Measurements from ENCODE around the gene RIBC1.
"Not testable (repeated sequence)": the region's sequence is repeated elsewhere in the genome, so short reads cannot be mapped to it uniquely, and the experiment has no call there.

RIBC1 gene

DNA sequence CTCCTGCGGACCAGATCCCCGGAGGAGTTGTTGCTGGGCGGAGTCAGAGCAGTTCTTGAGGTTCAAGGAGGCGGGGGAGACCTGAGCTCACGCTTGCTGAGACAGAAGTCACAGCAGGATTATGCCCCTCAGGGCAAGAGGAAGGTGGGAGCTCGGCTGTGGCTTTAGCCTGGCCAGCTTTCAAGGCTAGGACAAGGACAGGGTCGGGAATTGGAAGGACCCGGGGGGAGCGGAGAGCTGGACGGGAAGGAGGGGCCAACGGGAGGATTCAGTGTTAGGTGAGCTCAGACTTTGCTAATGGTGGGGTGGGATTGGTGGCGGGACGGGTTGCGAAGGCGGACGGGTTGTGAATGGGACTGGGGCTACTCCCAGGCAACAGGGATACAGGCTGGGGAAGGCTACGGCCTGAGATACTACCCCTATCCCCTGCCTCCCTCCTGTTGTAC lies at the start of gene RIBC1:
RIBC1 (plus strand) TSS at position 13 of the 446 bp plus-strand sequence. CDS start 3,404 bp downstream, outside the sequence.
- DNase-seq: no peak
- TF ChIP-seq GATA1 (IDR thresholded peaks at IDR 0.05; ENCODE audit: low read depth, low read length) (no peak), POLR2A (IDR thresholded peaks at IDR 0.05; ENCODE audit: low read length) (no peak)

DNA sequence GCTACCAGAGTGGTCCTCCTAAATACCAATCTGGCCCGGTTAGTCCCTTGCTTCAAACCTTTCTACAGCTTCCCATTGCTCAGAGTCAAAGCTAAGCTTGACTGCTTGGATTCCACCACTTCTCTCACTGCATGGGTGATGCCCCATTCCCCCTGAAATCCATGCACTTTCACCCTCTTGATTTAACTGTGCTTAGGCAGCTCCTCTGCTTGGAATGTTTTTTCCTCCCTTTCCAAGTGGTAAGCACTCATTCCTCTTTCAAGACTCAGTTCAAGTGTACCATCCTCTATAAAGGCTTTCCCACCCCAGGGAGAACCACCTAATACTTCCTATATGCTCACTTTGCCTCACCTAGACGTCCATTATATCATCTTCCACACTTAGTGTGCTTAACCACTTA lies 49.4 kb upstream of the RIBC1 start:
- no peak for DNase-seq
- no peak for TF ChIP-seq GATA1 (IDR thresholded peaks at IDR 0.05; ENCODE audit: low read depth, low read length)
- TF ChIP-seq POLR2A (IDR thresholded peaks at IDR 0.05; ENCODE audit: low read length): no peak

DNA sequence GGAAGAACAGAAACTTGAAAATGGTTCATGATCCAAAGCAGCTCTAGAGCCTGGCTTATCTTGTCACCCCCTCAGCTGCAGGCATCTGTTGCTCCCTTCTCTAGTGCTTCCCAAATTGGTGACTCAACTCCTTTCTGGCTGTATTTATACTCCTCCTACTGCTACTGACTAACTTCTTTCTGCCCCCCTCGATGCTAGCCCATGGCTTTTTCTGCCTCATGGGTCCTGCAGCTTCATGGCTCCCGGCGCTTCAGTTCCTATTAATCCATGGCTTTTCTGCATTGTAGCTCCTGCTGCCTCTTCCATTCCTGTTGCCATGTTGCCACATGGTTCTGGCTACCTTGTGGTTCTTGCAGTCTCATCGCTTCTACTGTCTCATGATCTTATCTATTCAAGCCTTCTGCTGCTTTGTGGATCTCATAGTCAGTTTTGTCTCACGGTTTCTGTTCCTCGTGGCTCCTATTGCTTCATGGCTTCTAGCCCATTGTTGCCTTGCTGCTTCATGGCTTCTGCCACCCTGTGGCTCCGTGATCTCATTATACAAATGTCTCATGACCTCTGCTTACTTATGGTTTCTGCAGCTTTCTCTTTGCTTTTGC lies 48.4 kb upstream of the RIBC1 start:
- TF ChIP-seq GATA1 (IDR thresholded peaks at IDR 0.05; ENCODE audit: low read depth, low read length) (no peak), POLR2A (IDR thresholded peaks at IDR 0.05; ENCODE audit: low read length) (no peak)
- DNase-seq: peak; percentile 42 to 73

DNA sequence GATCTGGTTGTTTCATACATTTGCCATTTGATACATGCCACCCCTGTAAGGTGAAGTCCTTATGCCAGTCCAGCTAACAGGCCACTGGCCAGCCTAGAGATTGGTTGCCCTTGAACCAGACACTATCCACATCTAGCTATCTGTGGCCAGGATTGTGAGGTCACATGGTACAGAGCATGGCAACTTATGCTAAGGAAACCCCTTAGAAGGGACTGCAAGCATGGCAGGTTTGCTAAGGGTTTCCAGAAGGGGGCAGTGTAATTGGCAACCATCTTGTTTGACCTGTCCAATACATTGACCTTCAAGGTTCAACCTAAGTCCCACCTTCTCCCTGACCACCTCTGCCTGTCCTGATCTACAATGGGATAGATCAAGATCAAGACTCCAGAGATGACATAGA lies 47.8 kb upstream of the RIBC1 start:
- no peak for TF ChIP-seq GATA1 (IDR thresholded peaks at IDR 0.05; ENCODE audit: low read depth, low read length)
- DNase-seq: peak; percentile 16 to 18

DNA sequence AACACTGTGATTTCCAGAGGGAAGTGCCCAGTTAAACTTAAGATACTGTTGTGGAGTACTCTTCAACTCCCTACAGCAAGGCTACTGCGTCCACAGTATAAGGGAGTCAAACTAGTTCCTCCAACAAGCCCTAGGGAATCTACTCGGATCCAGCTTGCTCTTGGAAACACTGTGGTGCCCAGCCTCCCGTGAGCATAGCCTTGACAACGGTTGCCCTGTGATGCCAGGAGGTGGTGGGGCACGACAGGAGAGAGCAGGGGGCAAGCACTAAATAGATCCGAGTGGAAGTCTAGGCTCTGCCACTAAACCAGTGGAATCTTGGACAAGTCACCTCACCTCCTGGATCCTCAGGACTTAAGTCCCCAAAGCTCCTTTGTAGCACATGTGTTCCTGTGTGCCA lies 45.8 kb upstream of the RIBC1 start:
- TF ChIP-seq GATA1 (IDR thresholded peaks at IDR 0.05; ENCODE audit: low read depth, low read length) (no peak), POLR2A (IDR thresholded peaks at IDR 0.05; ENCODE audit: low read length) (no peak)
- DNase-seq: no peak

DNA sequence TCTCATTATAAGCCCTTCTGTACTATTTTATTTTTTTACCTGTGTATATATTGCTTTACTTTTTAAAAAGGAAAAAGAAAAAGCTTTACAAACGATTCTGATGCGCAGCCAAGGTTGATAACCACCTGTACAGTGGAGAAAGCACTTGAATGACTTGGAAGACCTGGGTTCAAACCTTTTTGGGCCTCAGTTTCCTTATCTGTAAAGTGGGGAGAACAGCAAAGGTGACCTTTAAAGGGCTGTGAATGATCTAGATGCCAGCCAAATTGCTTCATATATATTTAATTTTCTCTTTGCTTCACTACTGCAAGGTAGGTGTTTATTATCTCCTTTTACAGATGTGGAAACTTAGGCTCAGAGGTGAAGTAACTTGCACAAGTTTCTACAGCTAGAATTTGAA lies 45.2 kb upstream of the RIBC1 start:
- no peak for DNase-seq

DNA sequence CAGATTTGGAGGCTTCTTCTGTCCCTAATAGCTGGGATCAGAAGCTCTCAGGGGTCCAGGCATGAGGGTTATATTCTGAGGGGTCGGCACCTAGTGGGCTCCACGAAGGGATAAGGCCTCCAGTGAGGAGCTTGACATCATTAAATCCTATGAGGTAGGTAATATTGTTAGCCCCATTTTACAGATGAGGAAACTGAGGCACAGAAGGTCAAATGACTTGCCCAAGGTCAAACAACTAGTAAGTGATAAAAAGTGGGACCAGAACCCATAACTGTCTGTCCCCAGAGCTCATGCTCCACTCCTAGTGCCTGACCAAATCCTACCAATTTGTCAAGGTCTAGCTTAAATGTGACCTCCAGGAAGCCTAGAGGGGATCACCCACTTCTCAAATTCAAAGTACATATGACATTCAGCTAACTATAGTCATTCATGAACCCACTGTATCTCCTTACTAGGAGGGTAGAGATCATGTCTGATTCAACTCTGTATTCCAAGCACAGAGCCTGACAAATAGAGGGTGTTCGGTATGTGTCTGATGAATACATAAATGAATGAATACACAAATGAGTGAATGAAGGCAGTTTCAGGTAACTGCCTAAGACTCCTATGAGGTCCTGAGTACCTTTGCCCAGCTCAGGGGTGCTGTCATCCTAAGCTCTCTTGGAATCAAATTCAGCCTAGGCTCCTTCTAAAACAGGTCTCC lies 43.5 kb upstream of the RIBC1 start:
- TF ChIP-seq GATA1 (IDR thresholded peaks at IDR 0.05; ENCODE audit: low read depth, low read length): no peak
- TF ChIP-seq POLR2A (IDR thresholded peaks at IDR 0.05; ENCODE audit: low read length): no peak

More for the DNA sequence above, 45.2 kb upstream of the RIBC1 start:
- no peak for TF ChIP-seq POLR2A (IDR thresholded peaks at IDR 0.05; ENCODE audit: low read length)
- TF ChIP-seq GATA1 (IDR thresholded peaks at IDR 0.05; ENCODE audit: low read depth, low read length): no peak

DNA sequence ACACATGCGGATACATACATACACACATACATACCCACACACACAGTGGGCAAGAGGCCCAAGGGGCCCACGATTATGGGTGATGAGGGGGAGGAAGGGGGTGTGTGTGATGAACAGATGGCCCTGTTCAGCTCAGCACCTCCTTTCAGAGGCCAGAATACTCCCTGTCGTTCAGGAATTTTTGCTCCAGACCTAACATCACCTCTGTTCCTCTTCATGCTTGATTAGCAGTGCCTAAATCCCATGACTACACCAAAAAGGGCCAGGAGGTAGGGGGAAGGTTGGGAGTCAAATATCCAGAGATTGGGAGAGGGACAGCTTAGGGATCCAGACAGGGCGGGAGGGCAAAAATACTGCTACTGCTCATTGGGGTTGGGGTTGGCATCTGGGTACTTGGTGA lies 42.9 kb upstream of the RIBC1 start:
- no peak for DNase-seq
- TF ChIP-seq GATA1 (IDR thresholded peaks at IDR 0.05; ENCODE audit: low read depth, low read length): no peak
- no peak for TF ChIP-seq POLR2A (IDR thresholded peaks at IDR 0.05; ENCODE audit: low read length)

More for the DNA sequence above, 43.5 kb upstream of the RIBC1 start:
- DNase-seq: no peak

DNA sequence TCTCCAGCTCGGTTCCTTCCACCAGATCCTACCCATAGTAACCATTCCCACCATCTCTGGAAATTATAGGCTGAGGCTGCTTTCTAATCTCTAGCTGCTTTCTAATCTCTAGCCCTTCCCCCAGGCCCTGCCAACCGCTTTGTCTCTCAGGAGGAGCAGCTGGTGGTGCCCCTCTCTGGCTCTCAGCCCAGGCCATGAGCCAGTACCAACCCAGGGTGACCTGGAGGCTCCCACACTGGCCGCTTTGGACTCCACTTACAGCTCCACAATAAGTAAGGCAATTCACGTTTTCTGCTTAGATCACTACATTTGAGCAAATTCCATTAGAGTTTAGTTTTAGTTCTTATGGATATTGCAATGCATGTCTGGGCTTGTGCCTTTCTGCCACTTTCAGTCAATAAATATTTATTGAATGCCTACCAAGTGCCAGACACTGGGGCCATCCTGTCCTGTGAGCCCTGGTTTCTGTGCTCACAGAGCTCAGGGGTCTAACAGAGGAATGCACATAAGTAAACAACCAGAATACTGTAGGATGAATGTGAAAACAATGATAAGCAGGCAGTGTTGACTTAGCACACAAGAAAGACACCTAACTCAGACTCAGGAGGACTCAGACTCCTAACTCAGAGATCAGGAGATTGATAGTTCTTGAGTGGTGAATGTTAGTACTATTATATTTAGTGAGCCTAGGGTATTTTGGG lies 39.1 kb upstream of the RIBC1 start:
- no peak for DNase-seq
- no peak for TF ChIP-seq POLR2A (IDR thresholded peaks at IDR 0.05; ENCODE audit: low read length)
- no peak for TF ChIP-seq GATA1 (IDR thresholded peaks at IDR 0.05; ENCODE audit: low read depth, low read length)

DNA sequence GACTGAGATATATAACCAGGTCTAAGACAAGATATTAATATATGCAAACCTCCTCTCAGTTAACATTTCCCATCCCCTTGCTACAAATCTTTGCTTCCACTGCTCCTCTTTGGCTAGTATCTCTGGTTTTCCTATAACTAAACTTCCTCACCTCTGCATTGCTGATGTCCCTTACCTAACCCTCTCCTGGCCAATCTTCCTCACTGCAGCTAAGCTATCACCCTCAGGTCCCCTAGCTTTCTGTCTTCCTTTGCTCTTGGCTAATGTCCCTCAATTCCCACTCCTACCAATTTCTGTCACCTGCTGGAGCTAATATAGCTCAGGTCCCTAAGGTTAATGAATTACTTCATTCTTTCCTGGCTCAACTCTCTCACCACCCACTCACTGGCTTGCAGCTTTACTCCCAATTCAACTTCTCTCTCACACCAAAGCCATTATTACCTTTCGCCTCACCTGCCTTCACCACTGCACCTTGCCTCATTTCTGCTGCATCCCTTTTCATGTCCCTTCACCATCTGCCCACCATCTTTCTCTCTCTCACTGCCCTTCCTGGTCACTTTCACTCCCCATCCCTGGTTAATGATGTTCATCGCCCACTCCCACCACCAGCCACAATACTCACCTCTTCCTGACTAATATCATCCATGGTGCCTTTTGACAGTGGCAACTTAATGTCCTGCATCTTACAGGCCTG lies 26.9 kb upstream of the RIBC1 start:
- no peak for TF ChIP-seq GATA1 (IDR thresholded peaks at IDR 0.05; ENCODE audit: low read depth, low read length)
- no peak for TF ChIP-seq POLR2A (IDR thresholded peaks at IDR 0.05; ENCODE audit: low read length)
- no peak for DNase-seq

DNA sequence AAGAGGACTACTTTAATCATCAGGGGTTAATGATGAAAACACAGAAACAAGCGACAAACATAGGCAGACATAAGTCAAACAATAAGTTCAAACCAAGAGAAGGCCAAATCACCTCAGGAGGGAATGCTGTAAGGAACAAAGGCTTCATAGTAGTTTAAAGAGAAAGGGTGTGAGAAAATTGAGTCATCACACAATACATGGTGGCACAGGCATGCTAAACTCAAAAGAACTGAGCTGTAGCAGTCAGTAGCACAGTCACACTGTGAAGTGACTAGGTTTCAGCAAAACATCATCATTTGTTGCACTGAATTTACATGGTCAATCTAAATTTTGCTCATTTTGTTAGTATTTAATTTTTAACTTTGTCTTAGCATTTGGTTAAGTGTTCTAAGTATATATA lies 24.5 kb upstream of the RIBC1 start:
- TF ChIP-seq POLR2A (IDR thresholded peaks at IDR 0.05; ENCODE audit: low read length) (no peak), GATA1 (IDR thresholded peaks at IDR 0.05; ENCODE audit: low read depth, low read length) (no peak)
- no peak for DNase-seq

DNA sequence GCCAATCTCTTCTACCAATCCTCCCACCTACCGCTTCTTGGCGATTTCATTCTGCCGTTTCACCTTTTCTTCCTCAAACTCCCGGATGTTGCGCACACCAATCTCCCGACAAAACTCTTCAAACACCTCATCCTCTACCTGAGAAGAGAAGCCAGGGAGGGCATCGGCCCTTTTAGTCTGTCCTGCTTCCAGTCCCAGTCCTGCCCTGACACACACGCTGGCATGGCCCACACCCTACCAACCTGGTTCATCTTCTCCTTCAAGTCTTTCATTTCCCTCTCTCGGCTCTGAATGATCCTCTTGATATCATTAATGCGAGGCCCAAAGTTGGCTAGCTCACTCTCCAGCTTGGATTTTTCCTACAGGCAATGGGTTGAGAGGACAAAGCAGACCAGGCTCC lies 19.1 kb upstream of the RIBC1 start:
- TF ChIP-seq GATA1 (IDR thresholded peaks at IDR 0.05; ENCODE audit: low read depth, low read length): no peak
- TF ChIP-seq POLR2A (IDR thresholded peaks at IDR 0.05; ENCODE audit: low read length): no peak
- DNase-seq: no peak

DNA sequence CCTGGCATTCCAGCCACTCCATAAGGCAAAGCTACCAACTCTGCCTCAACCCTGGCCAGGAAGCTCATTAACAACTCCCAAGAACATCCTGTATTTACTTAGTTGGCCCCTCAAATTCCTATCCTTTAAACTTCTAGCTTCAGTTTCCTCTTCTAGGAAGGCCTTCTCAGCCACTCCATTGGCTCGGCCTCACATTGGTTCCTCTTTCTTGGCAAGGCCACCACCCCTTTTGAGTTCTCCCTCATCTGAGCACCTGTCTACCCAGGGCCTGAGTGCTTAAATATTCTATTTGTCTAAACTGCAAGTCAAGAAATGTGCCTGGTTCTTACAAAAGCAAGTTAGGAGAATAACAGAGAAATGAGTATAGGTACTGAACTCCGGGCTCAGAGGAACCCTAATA lies 10.2 kb upstream of the RIBC1 start:
- DNase-seq: no peak
- TF ChIP-seq GATA1 (IDR thresholded peaks at IDR 0.05; ENCODE audit: low read depth, low read length): no peak
- TF ChIP-seq POLR2A (IDR thresholded peaks at IDR 0.05; ENCODE audit: low read length): no peak

DNA sequence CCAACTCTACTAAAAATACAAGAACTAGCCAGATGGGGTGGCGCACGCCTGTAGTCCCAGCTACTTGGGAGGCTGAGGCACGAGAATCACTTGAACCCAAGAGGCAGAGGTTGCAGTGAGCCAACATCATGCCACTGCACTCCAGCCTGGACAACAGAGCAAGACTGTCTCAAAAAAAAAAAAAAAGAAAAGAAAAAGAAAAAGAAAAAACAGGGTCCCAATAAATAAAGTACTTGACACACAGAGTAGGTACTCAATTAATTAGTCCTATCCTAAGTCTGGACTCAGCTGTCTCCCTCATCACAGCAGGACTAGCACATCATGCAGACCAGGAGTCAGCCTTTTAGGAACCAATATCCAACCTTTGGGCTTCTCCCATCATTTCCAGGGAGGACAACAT lies 2.3 kb upstream of the RIBC1 start:
- DNase-seq: not testable (repeated sequence)
